DOHH2 (cell line): ENCODE measurements around the gene XPO6.

Experiments
- H3F3A ChIP-seq: fragments of 200-600 bp; sonication (generic), shearing (Covaris generic); 2 replicates; pipeline ENCODE4 v1.6.0; 2016; ENCODE audit warnings: antibody characterized with exemption, mild to moderate bottlenecking; ENCODE audit not compliant: control insufficient read depth, insufficient read depth
- H3K27ac ChIP-seq: fragments of 200-600 bp; sonication (generic); 2 replicates; pipeline ENCODE4 v1.5.1; 2014; ENCODE audit warnings: low read depth, mild to moderate bottlenecking, low read length, moderate library complexity
- H3K27me3 ChIP-seq: fragments of 200-600 bp; sonication (generic); 2 replicates; pipeline ENCODE4 v1.6.1; 2014; ENCODE audit warnings: mild to moderate bottlenecking, low read length, mixed read lengths; ENCODE audit not compliant: control insufficient read depth
- H3K36me3 ChIP-seq: fragments of 200-600 bp; sonication (generic); 2 replicates; pipeline ENCODE4 v1.6.1; 2014; ENCODE audit warnings: mild to moderate bottlenecking, low read length, moderate library complexity, mixed read lengths; ENCODE audit not compliant: control insufficient read depth
- H3K4me1 ChIP-seq: fragments of 200-600 bp; sonication (generic); 2 replicates; pipeline ENCODE4 v1.6.1; 2014; ENCODE audit warnings: mild to moderate bottlenecking, low read length, mixed read lengths; ENCODE audit not compliant: control insufficient read depth
- H3K4me2 ChIP-seq: fragments of 200-600 bp; sonication (generic); 2 replicates; pipeline ENCODE4 v1.6.0; 2014; ENCODE audit warnings: mild to moderate bottlenecking, low read length, moderate library complexity
- H3K4me3 ChIP-seq: fragments of 200-600 bp; sonication (generic); 2 replicates; pipeline ENCODE4 v1.5.1; 2014; ENCODE audit warnings: mild to moderate bottlenecking, low read length, mixed read lengths
- H3K79me2 ChIP-seq: fragments of 200-600 bp; sonication (generic); 2 replicates; pipeline ENCODE4 v1.6.1; 2014; ENCODE audit warnings: mild to moderate bottlenecking, low read length, mixed read lengths; ENCODE audit not compliant: control insufficient read depth
- H3K9me2 ChIP-seq: fragments of 200-600 bp; sonication (generic); replicated peaks from 2 replicates; pipeline ENCODE4 v1.6.1; 2014; ENCODE audit warnings: mild to moderate bottlenecking, low read length, mixed read lengths; ENCODE audit not compliant: control insufficient read depth
- H3K9me3 ChIP-seq: fragments of 200-600 bp; sonication (generic); 2 replicates; pipeline ENCODE4 v1.6.1; 2014; ENCODE audit warnings: antibody characterized with exemption, low read length, mixed read lengths; ENCODE audit not compliant: control insufficient read depth, insufficient read depth
- H4K20me1 ChIP-seq: fragments of 200-600 bp; sonication (generic); 2 replicates; pipeline ENCODE4 v1.6.0; 2014; ENCODE audit warnings: low read depth, mild to moderate bottlenecking, antibody characterized with exemption, low read length, moderate library complexity; ENCODE audit not compliant: control insufficient read depth, insufficient read depth
- EZH2phosphoT487 ChIP-seq: fragments of 200-600 bp; sonication (generic); IDR thresholded peaks from 2 replicates; pipeline ENCODE4 v1.6.1; 2017; ENCODE audit warnings: borderline replicate concordance, mild to moderate bottlenecking, antibody characterized with exemption, low read length, moderate library complexity, mixed read lengths
- TF ChIP-seq, protein P1 (sequence below): fragments of 200-600 bp; sonication (generic); IDR thresholded peaks from one replicate; pipeline ENCODE4 v1.5.1; 2014; ENCODE audit warnings: antibody characterized with exemption, mild to moderate bottlenecking, low read depth, low read length; ENCODE audit not compliant: poor library complexity, severe bottlenecking

The XPO6 gene

DNA sequence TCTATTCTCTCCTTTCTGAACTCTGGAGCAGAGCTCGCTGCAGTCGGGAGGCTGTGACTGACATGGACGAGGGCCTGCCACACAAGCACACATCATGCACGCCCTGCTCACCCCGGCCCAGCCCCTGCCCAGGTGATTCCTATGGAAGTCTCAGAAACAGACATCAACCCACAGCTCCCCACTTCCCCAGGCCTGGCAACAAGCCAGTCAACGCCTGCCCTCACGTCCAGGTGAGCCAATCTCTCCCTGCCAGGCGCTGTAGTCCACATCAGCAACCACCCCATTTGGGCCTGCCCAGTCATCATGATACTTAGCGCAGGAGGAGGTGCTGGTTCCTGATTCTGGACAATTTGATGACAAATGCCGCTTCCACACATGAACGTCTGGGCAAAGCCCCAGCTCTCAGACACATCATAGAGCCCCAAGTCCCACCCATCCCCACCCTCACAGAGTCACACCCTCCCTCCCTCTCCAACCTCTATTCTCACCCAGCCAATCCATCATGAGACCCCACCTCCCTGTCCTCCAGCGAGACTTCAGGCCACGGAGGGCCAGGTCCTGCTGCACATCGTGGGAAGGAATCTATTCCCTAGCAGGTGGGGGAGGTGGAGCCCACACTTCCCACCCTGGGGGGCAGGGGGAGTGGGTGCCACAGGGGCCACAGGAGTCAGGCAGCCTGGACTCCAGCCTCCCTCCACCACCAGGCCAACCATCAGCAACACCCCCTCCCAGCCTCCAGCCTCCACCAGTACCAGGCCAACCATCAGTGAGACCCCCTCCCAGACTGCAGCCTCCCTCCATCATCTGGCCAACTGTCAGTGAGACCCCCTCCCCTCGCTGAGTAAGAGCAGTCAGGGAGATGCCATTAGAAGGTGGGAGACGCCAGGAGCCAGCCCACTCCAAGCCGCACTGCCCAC lies 114.5 kb downstream of the XPO6 start:
- TF ChIP-seq EZH2phosphoT487, result no peak
- TF ChIP-seq, protein P1, sequence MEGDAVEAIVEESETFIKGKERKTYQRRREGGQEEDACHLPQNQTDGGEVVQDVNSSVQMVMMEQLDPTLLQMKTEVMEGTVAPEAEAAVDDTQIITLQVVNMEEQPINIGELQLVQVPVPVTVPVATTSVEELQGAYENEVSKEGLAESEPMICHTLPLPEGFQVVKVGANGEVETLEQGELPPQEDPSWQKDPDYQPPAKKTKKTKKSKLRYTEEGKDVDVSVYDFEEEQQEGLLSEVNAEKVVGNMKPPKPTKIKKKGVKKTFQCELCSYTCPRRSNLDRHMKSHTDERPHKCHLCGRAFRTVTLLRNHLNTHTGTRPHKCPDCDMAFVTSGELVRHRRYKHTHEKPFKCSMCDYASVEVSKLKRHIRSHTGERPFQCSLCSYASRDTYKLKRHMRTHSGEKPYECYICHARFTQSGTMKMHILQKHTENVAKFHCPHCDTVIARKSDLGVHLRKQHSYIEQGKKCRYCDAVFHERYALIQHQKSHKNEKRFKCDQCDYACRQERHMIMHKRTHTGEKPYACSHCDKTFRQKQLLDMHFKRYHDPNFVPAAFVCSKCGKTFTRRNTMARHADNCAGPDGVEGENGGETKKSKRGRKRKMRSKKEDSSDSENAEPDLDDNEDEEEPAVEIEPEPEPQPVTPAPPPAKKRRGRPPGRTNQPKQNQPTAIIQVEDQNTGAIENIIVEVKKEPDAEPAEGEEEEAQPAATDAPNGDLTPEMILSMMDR, result no peak
- Histone ChIP-seq H3K4me2 (no peak overlapping the region), H3K79me2 (no peaks in the 10 kb centered on the region), H3F3A (no peaks in the 10 kb centered on the region), H3K27me3 (no peaks in the 10 kb centered on the region), H3K4me3 (no peak overlapping the region), H4K20me1 (no peaks in the 10 kb centered on the region), H3K9me2 (no peaks in the 10 kb centered on the region), H3K9me3 (no peaks in the 10 kb centered on the region), H3K27ac (no peak overlapping the region), H3K4me1 (no peaks in the 10 kb centered on the region), H3K36me3 (peaks cover 47% of the 10 kb centered on the region)

DNA sequence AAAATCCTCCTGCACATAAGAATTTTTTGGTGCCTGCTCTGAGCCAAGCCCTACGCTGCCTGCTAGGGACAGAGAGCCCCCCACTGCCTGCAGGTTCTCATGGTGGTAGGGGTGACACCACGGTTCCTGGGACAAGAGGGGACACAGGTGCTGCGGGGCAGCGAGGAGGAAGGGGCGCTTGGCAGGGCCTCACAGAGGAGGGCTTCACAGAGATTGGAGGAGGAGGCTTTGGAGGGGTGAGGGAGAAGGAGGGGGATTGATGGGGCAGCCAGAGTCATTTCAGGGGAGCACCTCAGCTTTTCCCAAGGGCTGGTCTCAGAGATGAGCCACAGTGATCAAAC lies 118.4 kb downstream of the XPO6 start:
- H4K20me1 ChIP-seq, result no peaks in the 10 kb centered on the region
- no peaks in the 10 kb centered on the region for H3K79me2 ChIP-seq
- peaks cover 9% of the 10 kb centered on the region for H3K36me3 ChIP-seq
- no peak overlapping the region for H3K4me3 ChIP-seq
- no peaks in the 10 kb centered on the region for H3K4me1 ChIP-seq
- H3K4me2 ChIP-seq, result no peak overlapping the region
- no peaks in the 10 kb centered on the region for H3K9me2 ChIP-seq
- no peaks in the 10 kb centered on the region for H3K27me3 ChIP-seq
- no peaks in the 10 kb centered on the region; the same call in 1 of the 2 replicates for H3F3A ChIP-seq
- no peak for TF ChIP-seq EZH2phosphoT487
- TF ChIP-seq, protein P1, result no peak
- no peak overlapping the region for H3K27ac ChIP-seq
- no peaks in the 10 kb centered on the region for H3K9me3 ChIP-seq

DNA sequence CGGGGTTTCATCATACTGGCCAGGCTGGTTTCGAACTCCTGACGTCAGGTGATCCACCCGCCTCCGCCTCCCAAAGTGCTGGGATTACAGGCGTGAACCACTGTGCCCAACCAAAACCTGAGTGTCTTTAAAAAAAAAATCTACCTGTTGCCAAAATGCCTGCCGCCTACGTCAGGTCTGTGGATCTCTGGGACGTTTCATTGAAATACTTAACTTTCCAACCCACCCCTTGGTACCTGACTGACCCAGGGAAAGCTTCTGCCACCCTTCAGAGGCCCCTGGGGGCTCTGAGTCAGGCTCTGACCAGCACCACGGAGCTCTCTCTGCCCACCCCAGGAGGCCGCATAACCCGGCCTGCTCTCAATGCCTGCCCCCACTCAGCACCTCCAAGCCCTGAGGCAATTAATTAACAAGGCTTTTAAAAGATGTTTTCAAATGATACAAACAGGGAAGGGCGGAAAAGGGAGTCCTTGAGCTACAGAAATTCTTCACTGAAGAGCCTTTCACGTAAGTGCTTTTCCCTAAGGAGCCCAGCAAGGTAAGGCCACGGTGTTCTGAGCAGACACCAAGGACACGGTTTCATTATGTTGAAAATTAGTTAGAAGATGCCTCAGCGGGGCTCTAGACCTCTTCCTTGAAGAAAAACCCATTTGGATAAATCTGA lies 118.9 kb downstream of the XPO6 start:
- no peaks in the 10 kb centered on the region for H4K20me1 ChIP-seq
- H3K27me3 ChIP-seq, result no peaks in the 10 kb centered on the region
- no peaks in the 10 kb centered on the region; the same call in 1 of the 2 replicates for H3F3A ChIP-seq
- H3K36me3 ChIP-seq, result peaks cover 4% of the 10 kb centered on the region; the same call in 1 of the 2 replicates
- H3K4me1 ChIP-seq, result no peaks in the 10 kb centered on the region
- no peaks in the 10 kb centered on the region for H3K79me2 ChIP-seq
- H3K9me2 ChIP-seq, result no peaks in the 10 kb centered on the region
- no peak overlapping the region for H3K4me2 ChIP-seq
- TF ChIP-seq EZH2phosphoT487, result no peak
- TF ChIP-seq, protein P1, result no peak
- no peaks in the 10 kb centered on the region for H3K9me3 ChIP-seq
- H3K27ac ChIP-seq, result no peak overlapping the region
- H3K4me3 ChIP-seq, result no peak overlapping the region
